SU-DHL-6 (cell line): ENCODE data around the gene ADGRE3.
"Not testable (repeated sequence)": the region's sequence is repeated elsewhere in the genome, so short reads cannot be mapped to it uniquely, and the experiment has no call there.

ENCODE experiments used
- H2AFZ ChIP-seq: fragments of 200-600 bp; sonication (generic); 2 replicates; pipeline ENCODE4 v1.6.1; 2014; ENCODE audit warnings: low read depth, mild to moderate bottlenecking, moderate library complexity, mixed read lengths, antibody characterized with exemption, low read length; ENCODE audit not compliant: severe bottlenecking
- H3F3A ChIP-seq: fragments of 200-600 bp; shearing (Covaris generic); 2 replicates; pipeline ENCODE4 v1.6.0; 2016; ENCODE audit warnings: antibody characterized with exemption, mild to moderate bottlenecking; ENCODE audit not compliant: insufficient read depth
- H3K27ac ChIP-seq: fragments of 200-600 bp; sonication (generic); 2 replicates; pipeline ENCODE4 v1.5.1; 2016; ENCODE audit warnings: low read depth, mild to moderate bottlenecking, low read length, moderate library complexity, mixed read lengths
- H3K27me3 ChIP-seq: fragments of 200-600 bp; sonication (generic), shearing (Covaris generic); 2 replicates; pipeline ENCODE4 v1.6.0; 2014; ENCODE audit warnings: mild to moderate bottlenecking, low read length
- H3K36me3 ChIP-seq: fragments of 200-600 bp; sonication (generic); 2 replicates; pipeline ENCODE4 v1.6.1; 2014; ENCODE audit warnings: mild to moderate bottlenecking, low read length, mixed read lengths
- H3K4me2 ChIP-seq: fragments of 300-600, 200-600 bp; shearing (Covaris generic), sonication (generic); 2 replicates; pipeline ENCODE4 v1.6.0; 2014; ENCODE audit warnings: low read length, low read depth, mild to moderate bottlenecking; ENCODE audit not compliant: poor library complexity, severe bottlenecking
- H3K4me3 ChIP-seq: fragments of 200-600 bp; sonication (generic); 2 replicates; pipeline ENCODE4 v1.5.1; 2014; ENCODE audit warnings: antibody characterized with exemption, low read length, mild to moderate bottlenecking, mixed read lengths; ENCODE audit not compliant: insufficient read depth, poor library complexity, severe bottlenecking
- H3K79me2 ChIP-seq: fragments of 200-600 bp; sonication (generic); 2 replicates; pipeline ENCODE4 v1.6.1; 2014; ENCODE audit warnings: mild to moderate bottlenecking, low read length, moderate library complexity; ENCODE audit not compliant: insufficient read depth
- H3K9ac ChIP-seq: fragments of 200-600 bp; sonication (generic); 2 replicates; pipeline ENCODE4 v1.7.0; 2014; ENCODE audit warnings: mild to moderate bottlenecking, low read length
- H3K9me2 ChIP-seq: fragments of 200-600 bp; sonication (generic); replicated peaks from 2 replicates; pipeline ENCODE4 v1.6.1; 2014; ENCODE audit warnings: low read length; ENCODE audit not compliant: insufficient read depth
- H3K9me3 ChIP-seq: fragments of 200-600 bp; sonication (generic); 2 replicates; pipeline ENCODE4 v1.6.1; 2014; ENCODE audit warnings: low read length, mixed read lengths; ENCODE audit not compliant: insufficient read depth
- H4K20me1 ChIP-seq: fragments of 200-600 bp; sonication (generic); 2 replicates; pipeline ENCODE4 v1.6.1; 2014; ENCODE audit warnings: low read depth, mild to moderate bottlenecking, antibody characterized with exemption, low read length, moderate library complexity, mixed read lengths
- CTCF ChIP-seq: fragments of 200-600 bp; sonication (generic); IDR thresholded peaks from one replicate; pipeline ENCODE4 v1.5.1; 2017; ENCODE audit warnings: antibody characterized with exemption, mild to moderate bottlenecking, low read length, moderate library complexity; ENCODE audit not compliant: insufficient read depth, poor library complexity, severe bottlenecking
- EZH2phosphoT487 ChIP-seq: fragments of 200-600 bp; sonication (generic), shearing (Covaris generic); conservative IDR thresholded peaks from 2 replicates; pipeline ENCODE4 v1.6.1; 2018; ENCODE audit warnings: mild to moderate bottlenecking, antibody characterized with exemption, low read length, moderate library complexity, mixed read lengths

Gene ADGRE3

GRCh38 chr19:14603990-14604387 lies 70.7 kb downstream of the ADGRE3 start:
- TF ChIP-seq EZH2phosphoT487 (no peak), CTCF (no peak)
- Histone ChIP-seq H3K9me2 (no peaks in the 10 kb centered on the region), H3K27ac (peak overlapping the region; percentile 85), H3K9me3 (no peaks in the 10 kb centered on the region), H3F3A (peaks cover 17% of the 10 kb centered on the region), H3K79me2 (no peaks in the 10 kb centered on the region), H3K27me3 (no peaks in the 10 kb centered on the region), H3K4me2 (peak overlapping the region; percentile 52), H4K20me1 (no peaks in the 10 kb centered on the region), H3K9ac (peak overlapping the region; percentile 13; the same call in 1 of the 2 replicates), H2AFZ (no peak overlapping the region), H3K36me3 (no peaks in the 10 kb centered on the region), H3K4me3 (no peak overlapping the region)

GRCh38 chr19:14599548-14600147 lies 75.0 kb downstream of the ADGRE3 start:
- no peak for TF ChIP-seq EZH2phosphoT487
- no peak overlapping the region for H3K4me2 ChIP-seq
- no peak overlapping the region for H3K9ac ChIP-seq
- no peaks in the 10 kb centered on the region for H4K20me1 ChIP-seq
- no peaks in the 10 kb centered on the region for H3K27me3 ChIP-seq
- no peak overlapping the region for H3K27ac ChIP-seq
- H3K9me3 ChIP-seq, result no peaks in the 10 kb centered on the region
- no peak overlapping the region for H2AFZ ChIP-seq
- H3K36me3 ChIP-seq, result no peaks in the 10 kb centered on the region
- H3K9me2 ChIP-seq, result no peaks in the 10 kb centered on the region
- H3F3A ChIP-seq, result peaks cover 14% of the 10 kb centered on the region
- no peaks in the 10 kb centered on the region for H3K79me2 ChIP-seq
- H3K4me3 ChIP-seq, result no peak overlapping the region

GRCh38 chr19:14595558-14595957 lies 79.1 kb downstream of the ADGRE3 start:
- H3K9me2 ChIP-seq, result no peaks in the 10 kb centered on the region

GRCh38 chr19:14589433-14589832 lies 85.2 kb downstream of the ADGRE3 start:
- not testable (repeated sequence) for H3K9ac ChIP-seq, H3K9me2 ChIP-seq, H3K36me3 ChIP-seq, H3F3A ChIP-seq, H3K27me3 ChIP-seq, H4K20me1 ChIP-seq, H3K27ac ChIP-seq, H3K9me3 ChIP-seq, H2AFZ ChIP-seq, H3K79me2 ChIP-seq, H3K4me2 ChIP-seq, H3K4me3 ChIP-seq

More at GRCh38 chr19:14595558-14595957, 79.1 kb downstream of the ADGRE3 start:
- TF ChIP-seq EZH2phosphoT487 (no peak), CTCF (no peak)
- Histone ChIP-seq H3K9ac (no peak overlapping the region), H3K79me2 (no peaks in the 10 kb centered on the region), H4K20me1 (no peaks in the 10 kb centered on the region), H3K9me3 (no peaks in the 10 kb centered on the region), H2AFZ (no peak overlapping the region), H3K4me2 (no peak overlapping the region), H3K27me3 (no peaks in the 10 kb centered on the region), H3K36me3 (no peaks in the 10 kb centered on the region), H3F3A (no peaks in the 10 kb centered on the region; the same call in 1 of the 2 replicates), H3K27ac (no peak overlapping the region), H3K4me3 (no peak overlapping the region)

GRCh38 chr19:14585187-14585586 lies 89.5 kb downstream of the ADGRE3 start:
- H2AFZ ChIP-seq, H3K9me3 ChIP-seq, H3K27me3 ChIP-seq, H3K9me2 ChIP-seq, H3K36me3 ChIP-seq, H3K9ac ChIP-seq, H3K79me2 ChIP-seq, H4K20me1 ChIP-seq, H3K27ac ChIP-seq, H3K4me2 ChIP-seq, H3F3A ChIP-seq, H3K4me3 ChIP-seq: not testable (repeated sequence)

GRCh38 chr19:14584372-14584771 lies 90.3 kb downstream of the ADGRE3 start:
- not testable (repeated sequence) for H3K36me3 ChIP-seq, H3K9me3 ChIP-seq, H4K20me1 ChIP-seq, H3K9me2 ChIP-seq, H2AFZ ChIP-seq, H3K27ac ChIP-seq, H3F3A ChIP-seq, H3K27me3 ChIP-seq, H3K79me2 ChIP-seq
- Histone ChIP-seq H3K4me3 (peak overlapping the region; percentile 57), H3K9ac (peak overlapping the region; percentile 67), H3K4me2 (peak overlapping the region; percentile 55)
